HS-5 (cell line): ENCODE data around the gene CSF1R.

Source experiments
- DNase-seq: peaks from one replicate; pipeline ENCODE4 v3.0.0-alpha.2; 2012; ENCODE audit warnings: low read depth

CSF1R gene

DNA sequence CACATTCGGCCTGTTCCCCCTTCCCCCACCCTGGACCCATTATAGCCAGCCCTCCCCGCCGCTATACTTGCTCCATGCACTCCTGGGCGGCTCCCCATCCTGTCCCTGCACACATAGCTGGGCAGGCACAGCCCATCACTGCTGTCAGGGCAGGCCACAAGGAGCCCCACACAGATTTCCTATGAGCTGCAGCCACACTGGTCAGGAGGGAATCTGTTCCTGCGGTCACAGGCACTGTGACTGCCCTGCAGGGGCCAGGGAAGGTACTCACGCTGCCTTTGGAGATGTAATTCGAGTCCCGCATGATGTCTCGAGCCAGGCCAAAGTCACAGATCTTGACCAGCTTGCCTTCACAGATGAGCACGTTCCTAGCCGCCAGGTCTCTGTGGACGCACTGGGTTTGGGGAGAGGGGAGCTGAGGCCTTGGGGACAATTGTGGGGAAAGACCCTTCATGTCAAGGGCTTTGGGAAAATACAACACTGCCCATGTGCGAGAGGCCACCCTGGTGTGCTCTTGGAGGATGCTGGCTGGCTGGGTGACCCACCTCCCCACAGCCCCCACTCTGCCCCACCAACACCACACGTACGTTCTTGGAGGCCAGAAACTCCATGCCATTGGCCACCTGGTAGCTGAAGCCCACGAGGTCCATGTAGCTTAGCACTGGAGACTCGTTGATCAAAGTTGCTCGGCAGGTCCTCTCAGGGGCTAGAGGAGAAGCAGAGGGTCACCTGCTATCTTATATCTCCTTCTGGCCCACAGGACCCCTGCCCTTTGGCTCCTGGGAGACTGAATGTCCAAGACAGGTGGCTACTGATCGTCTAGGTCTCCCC lies 34.5 kb upstream of the CSF1R start:
- no peak for DNase-seq

DNA sequence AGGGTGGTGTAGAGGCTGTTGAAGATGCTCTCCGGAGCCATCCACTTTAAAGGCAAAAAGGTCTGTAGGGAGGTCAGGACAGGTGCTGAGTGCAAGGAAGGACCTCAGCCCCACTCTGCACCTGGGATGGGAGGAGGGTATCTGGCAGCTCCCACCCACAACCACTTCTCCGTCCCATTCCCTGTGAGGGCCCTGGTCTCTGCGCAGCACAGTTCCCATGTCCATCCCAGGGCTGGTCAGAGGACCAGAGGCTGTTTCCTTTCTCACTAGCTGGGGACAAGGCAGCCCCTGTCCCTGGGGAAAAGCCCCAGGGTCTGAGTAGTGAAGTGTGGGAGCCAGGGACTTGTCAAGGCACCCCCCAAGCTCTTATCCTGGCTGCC lies 33.7 kb upstream of the CSF1R start:
- no peak for DNase-seq

DNA sequence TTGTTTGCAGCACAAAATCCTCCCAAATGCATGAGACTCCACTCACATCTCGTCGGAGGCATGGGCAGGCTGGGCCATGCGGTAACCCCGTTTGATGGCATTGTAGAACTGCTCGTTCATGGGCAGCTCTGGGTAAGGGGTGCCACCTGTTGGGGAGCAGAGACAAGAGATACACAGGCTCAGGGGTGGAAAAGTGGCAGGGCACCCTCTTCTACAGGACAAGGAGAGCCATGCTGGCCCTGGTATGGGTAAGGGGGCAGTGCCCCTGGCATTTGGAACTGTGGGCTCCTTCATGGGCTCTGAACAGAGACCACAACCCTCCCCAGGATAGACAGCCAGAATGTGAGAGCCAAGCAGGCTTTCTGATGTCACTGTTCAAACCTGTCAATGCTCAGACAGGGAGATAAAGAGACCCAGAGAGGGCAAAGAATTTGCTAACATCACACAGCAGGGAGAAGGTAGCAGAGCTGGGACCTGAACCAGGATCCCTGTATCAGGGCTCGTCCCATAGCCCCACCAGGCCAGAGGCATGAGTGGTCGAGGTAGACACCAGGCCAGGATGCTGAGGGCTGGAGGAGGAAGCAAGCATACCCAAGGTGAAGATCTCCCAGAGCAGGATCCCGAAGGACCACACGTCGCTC lies 33.2 kb upstream of the CSF1R start:
- DNase-seq = no peak

DNA sequence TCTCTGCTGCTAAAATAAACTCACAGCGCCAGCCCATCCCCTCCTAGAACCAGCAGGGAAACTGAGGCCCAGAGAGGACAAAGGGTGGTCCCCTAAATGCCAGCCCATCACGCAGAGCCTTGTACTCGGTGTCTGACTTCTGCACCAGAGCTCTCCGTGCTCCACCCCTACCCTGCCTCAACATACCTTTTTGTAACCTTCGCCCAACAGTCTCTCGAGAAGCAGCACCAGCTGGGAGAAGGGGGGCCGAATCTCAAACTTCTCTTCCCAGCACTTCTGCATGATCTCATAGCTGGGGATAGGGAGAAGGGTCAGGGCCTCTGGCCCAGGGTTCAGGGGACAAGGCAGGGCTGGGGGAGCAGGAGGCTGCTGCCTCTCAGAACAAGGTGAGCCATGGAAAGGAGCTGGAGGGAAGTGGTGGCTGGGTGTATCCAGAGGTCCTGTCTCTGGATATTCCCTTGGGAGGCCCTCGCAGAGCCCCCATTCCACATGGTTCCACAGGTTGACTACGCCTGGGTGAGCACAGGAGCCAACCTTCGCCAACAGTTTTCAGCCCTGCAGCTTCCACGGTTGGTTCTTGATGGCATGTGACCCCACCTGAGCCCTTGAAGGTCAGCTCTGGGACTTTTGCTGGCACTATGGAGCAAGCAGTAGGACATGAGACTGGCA lies 32.3 kb upstream of the CSF1R start:
- no peak for DNase-seq

DNA sequence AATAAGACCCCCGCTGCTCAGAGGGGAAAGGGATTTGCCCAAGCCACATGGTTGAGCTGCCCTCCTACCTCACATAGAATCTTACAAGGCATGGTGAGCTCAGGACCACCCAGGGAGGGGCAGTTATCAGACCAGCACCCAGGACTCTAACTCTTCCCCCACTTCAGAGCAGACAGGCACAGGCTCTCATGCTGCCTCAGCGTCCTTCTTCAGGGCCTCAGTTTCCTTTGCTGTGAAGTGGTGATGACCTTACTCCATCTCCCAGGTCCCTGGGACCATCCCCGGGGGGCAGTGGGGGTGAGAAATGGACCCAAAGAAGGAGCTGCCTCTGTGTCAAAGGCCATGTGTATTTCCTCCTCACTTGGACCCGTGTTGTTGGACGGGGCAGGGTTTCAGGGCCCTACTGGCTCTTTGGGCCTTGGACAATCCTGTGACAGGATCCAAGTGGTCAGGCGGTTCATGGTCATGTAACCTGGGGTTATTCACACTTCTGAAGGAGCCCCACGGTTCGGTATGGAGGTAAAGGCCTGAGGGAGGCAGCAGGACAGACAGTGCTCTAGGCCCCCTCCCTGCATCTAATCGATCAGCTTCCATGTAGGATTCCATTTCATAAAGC lies 31.7 kb upstream of the CSF1R start:
- no peak for DNase-seq

DNA sequence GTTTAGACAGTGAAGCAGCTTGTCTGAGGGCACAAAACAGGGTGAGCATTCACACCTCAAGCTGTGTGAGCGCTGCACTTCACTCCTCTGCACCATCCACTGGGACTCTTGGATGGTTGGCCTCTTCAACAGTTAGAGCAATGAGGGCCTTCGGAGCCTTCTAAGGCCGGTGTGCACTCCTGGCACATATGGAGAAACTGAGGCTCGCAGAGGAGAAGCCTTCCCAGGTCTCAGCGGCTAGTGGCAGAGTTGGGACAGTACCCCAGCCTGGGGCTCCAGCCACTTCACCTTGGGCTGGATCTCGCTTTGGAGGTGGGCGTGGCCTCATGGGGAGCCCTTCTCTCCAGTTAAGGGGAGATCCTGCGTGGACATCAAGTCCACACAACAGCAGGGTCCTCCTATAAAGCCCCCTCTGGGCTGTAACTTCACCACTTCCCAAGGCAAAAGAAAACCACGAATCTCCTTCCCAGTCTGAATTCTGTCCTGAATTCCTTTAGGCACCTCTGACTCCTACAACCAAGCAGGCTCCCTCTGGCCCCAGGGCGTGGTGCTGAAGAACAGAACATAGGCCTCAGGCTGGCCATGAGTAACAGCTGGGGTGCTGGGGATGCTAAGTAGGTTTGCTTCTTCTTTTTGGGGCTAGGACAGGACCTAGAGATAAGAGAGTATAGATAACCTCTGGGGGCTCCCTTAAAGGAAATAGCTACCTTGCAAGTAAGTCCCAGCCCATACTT lies 30.5 kb upstream of the CSF1R start:
- no peak for DNase-seq

DNA sequence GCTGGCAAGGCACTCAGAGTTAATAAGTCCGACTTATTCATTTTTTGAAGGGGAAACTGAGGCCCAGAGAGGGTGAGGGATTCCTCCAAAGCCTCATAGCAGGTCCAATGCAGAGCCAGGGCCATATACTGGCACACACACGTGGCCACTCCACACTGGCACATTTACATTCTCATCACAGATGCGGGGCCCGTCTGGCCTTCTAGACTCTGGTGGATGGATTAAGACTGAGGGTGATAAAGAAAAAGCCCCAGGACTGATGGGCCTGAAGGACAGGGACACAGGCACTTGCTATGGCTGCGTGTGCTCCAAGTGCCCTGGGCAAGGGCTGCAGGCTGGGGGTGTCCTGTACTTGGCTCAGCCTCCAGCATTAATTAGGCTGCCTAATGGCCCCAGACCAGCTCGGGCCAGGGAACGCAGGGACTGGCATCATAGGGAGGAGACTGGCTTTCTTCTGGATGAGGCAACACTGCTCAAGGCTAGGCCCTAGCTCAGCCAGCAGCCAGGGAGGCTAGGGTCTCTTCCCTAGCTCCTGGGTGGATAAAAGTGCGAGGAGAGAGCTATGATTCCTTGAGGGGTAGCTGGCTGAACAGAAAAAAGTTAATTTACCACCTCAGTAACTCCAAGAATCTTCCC lies 28.5 kb upstream of the CSF1R start:
- no peak for DNase-seq

DNA sequence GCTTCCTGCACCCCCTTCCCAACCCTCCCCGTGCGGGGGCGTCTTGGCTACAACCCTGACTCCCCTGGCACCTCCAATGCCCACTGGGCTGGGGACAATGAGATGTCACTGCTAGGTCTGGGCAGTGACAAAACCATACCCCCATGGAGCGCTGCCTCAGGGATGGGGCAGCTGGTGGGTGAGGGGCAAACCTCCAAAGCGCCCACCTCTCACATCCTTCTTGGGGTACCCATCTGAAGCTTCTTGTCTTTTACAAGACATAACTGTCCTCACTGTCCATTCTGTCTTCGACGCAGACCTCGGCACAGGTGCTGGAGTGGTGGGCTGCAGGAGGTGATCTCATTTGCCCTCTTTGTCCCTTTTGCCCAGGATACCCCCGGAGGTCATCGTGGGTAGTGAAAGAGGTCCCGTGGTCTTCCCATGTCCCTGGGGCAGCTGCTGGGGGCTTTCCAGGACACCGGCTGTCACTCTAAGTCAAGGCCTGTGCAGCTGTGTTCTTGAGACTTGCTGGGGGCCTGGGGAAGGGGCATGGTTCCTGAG lies 27.8 kb upstream of the CSF1R start:
- no peak for DNase-seq

DNA sequence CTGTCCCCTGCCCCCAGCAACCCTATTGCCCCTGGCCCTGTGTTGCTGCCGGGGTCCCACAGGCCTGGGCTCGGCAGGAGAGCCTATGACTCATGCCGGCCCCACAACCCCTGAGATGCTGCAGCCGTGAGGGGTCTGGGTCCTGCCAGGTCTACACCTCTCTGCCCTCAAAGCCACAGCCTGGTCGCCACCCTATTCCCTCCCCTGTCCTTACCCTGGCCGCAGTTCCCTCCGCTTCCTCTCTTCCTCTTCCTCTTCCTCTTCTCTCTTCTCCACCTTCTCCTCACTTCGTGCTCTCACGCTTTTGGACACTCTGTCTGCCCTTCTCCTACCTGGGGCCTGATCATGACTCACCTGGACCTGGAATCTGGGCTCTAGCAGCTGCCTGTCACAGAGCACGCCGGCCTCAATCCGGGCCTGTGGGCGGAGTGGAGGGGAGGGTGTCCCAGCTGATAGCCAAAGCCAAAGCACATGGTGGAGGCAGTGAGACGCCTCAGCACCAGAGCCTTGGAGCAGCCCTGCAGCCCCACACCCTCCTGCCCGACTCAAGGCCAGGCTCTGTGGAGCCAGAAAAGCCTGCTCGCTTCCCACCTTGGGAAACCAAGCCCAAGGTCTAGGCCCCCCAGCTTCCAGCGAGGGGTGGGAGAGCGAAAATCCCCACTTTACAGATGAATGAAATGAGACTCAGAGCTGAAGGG lies 26.8 kb upstream of the CSF1R start:
- DNase-seq = no peak

DNA sequence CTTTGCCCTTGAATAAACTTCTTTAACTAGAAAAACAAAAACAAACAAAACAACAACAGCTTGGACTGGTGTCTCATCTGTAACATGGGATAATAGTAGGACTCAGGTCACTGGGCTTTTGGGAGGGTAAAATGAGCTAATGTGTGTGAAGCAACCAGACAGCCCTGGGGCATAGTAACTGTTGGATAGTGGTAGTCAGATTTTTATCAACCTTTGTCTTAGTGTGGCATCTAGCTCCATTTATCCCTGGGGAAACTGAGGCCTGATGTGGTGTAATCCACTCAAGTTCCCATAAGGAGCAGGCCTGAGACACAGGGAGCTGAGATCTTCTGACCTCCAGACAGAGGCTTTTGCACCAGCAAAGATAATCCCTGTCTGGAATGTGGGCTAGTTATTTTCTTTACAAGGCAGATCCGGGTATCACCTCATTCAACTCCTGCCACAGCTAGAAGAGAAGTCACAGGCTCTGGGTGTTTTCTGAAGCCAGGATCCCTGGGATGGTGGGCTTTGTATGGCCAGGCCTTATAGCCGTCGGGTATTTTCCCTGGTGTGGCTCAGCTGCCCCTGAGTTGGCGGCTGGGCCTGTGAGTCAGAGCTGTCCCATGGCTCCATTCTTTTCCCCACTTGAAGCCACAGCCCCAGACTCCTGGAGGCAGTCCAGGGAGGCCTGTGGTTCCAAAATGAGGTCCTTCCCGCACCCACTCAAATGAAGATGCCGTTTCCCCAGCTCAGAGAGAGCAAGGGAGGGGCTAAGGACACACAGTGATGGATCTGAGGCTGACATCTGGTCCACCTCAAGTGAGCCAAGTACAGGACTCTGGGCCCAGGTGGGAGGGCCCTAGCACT lies 26.1 kb upstream of the CSF1R start:
- DNase-seq = no peak

DNA sequence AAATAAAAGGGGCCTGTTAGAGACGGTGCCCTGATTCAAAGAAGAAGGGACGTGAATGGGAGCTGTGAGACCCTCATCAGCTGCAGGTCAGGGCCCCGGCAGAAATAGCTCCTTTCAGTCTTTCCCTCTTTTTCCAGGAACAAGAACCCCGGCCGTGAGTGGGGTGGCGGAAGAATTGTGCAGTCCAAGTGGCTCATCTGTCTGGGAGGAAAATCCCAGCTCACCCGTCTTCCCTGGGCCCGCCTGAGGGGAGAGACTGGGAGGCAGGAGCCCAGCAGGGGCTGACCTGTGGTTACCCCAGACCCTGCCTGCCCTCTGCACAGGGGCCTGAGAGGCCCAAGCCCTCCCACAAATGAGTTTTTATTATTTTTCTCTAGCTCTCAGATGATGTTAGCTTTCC lies 24.8 kb upstream of the CSF1R start:
- no peak for DNase-seq

DNA sequence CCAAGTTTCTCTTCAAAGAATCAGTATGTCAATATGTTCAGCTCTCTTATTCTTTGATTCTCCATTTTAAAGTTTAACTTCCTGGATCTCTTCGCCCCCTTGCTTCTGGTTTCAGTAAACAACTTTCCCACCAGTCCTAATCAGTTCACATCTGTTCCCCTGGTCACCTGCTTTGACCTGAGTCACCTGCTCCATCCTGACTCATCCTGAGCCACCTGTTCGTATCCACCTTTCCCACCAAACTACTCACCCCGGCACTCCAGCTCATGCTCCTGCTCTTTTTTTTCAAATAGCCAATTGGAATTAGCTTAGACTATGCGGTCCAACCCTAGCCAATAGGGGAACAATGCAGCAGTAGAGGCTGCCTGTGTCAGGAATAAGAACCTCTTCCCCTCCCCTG lies 23.6 kb upstream of the CSF1R start:
- DNase-seq = no peak

DNA sequence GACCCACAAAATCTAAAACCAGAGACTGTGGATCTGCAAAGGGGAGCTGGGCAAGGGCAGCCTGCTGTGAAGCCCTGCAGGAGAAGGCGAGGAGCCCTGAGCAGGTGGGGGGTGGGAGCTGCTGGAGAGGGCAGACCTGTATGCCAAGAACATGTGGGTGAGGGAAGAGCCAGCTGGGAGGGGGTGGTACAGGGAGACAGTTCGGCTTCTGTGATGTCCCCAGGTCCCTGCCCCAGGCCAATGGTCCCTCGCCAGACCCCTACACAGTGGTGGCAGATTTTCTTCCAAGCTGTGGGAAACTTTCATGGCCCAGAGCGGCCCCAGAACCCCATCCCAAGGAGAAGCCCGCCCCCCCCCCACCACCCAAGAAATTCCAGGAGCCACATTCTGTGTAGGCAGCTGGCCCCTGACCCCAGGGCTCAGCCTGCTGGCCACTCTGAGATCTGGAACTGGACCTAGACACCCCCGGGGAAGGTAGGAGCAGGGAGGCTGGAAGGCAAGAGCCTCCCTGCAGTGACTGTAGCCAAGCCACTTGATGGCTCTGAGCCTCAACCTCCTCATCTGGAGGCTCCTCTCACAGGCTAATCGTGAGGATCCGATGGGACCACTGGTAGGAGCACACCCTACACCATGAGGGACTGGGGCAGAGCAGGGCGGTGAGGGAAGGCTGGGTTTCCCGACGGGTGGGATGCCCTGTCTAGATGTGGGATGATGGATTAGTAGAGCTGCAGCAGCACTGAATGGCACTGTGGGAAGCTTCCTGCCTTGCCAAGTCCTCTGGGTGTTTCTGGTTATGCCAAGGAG lies 22.6 kb upstream of the CSF1R start:
- DNase-seq = no peak

DNA sequence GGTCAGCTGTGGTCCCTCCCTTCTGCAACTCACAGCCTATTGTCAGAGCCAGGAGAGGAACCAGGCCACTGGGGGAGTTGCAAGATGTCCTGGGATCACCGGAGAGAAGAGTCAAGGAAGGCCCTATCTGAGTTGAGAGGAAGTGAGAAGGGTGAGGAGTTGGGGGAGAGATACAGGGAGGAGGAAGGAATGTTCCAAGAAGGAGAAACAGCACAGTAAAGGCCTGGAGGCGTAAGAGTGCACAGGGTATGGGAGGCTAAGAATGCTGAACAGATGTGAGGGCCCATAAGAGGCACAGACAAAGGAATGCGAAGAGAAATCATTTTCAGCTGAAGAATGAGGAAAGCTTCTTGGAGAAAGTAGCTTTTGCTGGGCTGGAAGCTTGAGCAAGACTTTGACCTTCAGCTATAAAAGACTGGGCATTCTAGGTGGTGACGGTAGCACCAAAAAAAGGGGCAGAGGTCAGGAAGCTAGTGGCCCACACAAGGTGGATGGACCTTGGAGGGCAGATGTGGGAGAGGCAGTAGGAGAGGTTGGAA lies 21.6 kb upstream of the CSF1R start:
- no peak for DNase-seq

DNA sequence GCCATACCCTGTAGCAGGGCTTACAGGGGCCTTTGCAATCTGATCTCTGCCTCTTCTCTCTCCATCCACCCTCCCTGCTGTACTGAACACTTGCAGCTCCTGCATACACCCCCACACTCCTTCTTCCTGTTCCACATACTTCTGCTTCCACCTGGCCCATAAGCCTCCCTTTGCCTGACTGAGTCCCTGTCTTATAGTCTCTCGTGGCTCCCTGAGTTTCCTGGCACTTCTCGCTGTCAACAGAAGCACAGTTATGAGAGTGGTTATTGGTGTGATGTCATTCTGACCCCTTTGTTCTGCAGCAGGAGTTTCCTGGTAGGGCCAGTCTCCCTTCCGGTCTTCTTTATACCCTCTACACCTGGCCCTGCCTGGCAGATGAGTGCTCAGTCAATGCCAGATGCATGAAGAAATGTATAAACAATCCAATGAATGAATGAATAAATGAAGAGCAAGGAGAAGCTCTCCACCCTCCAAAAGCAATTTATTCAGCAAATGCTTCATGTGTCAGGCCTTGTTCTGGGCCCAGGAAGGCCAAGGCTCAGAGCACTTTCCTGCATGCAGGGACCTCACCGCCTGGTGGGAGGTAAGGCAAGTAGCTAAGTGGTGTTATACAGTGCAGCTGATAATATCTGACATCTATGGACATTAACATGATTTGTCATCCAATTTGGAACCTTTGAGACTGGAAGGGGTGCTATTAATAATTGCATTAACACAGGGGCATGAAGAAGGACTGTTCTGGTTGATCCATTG lies 20.5 kb upstream of the CSF1R start:
- no peak for DNase-seq

DNA sequence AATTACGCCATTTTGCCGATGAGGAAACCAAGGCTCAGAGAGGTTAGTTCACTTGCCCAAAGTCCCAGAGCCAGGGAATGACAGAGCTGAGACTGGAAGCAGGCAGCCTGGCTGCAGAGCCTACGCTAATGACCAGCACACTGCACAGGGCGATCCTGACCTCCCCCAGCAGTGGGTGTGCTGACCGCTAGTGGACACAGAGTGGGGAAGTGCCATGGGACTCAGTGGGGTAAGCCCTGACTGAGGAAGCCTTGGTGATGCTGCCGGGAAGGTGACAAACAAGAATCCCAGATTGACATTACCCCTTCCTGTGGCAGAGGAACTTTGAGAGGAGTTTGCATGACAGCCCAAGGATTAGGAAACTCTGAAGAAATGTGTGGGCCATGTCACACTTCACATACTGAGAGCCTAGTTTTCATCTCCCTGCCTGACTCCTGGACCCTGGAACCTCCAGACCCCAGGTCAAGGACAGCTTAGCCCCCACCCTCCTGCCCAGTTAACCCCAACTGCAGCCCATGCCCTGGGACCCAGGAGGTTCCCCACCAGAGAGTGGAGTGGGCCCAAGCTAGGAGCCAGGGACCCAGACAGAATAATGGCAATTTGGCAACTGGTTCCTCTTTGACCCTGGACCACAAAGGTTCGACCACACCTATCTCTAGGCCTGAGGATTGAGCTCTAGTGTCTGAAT lies 19.7 kb upstream of the CSF1R start:
- no peak for DNase-seq

DNA sequence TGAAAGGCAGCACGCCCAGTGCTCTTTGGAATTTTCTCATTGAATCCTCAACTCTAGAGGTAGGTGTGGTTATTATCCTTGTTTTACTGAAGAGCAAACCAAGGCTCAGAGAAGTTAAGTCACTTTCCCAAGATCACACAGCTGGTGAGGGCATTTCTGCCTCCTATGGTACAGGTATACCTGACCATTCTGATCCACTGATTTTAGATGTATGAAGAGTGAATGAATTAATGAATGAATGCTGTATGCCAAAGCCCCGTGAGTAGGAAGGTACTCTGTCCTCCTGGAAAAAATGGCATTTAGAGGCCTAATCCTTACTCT lies 18.2 kb upstream of the CSF1R start:
- no peak for DNase-seq
